ENCODE data around the gene HES6. TPM values are rescaled to one million over a fixed set of nuclear protein-coding genes. Genes with fewer than 3 reads are reported as not detected.

The HES6 gene
- total and polyA plus RNA-seq, 2 experiments from 2014 or later, result 0.86 to 1.3 TPM

GRCh38 chr2:238271061-238271554 is 31.3 kb upstream of the HES6 start:
- Histone ChIP-seq H3K9ac (no peak overlapping the region), H3K9me3 (ENCODE audit: low read depth) (no peaks in the 10 kb centered on the region), H3F3A (ENCODE audit: insufficient read depth) (no peaks in the 10 kb centered on the region), H4K20me1 (ENCODE audit: insufficient read depth) (no peaks in the 10 kb centered on the region), H3K4me1 (ENCODE audit: insufficient read depth) (no peaks in the 10 kb centered on the region), H3K79me2 (ENCODE audit: insufficient read depth) (no peaks in the 10 kb centered on the region), H3K27ac (no peak overlapping the region), H3K9me2 (ENCODE audit: insufficient read depth) (no peaks in the 10 kb centered on the region), H3K36me3 (ENCODE audit: low read depth) (no peaks in the 10 kb centered on the region), H2AFZ (no peak overlapping the region), H3K4me2 (ENCODE audit: unreplicated experiment) (no peak overlapping the region), H3K27me3 (replicated peaks; ENCODE audit: insufficient read depth) (no peaks in the 10 kb centered on the region), H3K4me3 (no peak overlapping the region)
- no peak for TF ChIP-seq EZH2phosphoT487 (IDR thresholded peaks at IDR 0.05; ENCODE audit: insufficient read depth, low read depth)
- no peak for TF ChIP-seq EZH2 (IDR thresholded peaks at IDR 0.05; ENCODE audit: insufficient read depth, poor library complexity, severe bottlenecking)
- 81 to 83% methylated on average over 13 of the region's 13 CpGs for WGBS, 2 experiments (ENCODE audit: low coverage in 1 of 2, low lambda C conversion rate in 2 of 2, missing lambda C conversion rate in 2 of 2)
- in situ Hi-C loops (cut with MboI), result loop anchor here (25.0 kb wide), 1 partner anchor 684 kb away; the partner anchor contains the start of gene RAB17
- no peak for DNase-seq

- TF ChIP-seq EZH2 (IDR thresholded peaks at IDR 0.05; ENCODE audit: insufficient read depth, poor library complexity, severe bottlenecking) (no peak), EZH2phosphoT487 (IDR thresholded peaks at IDR 0.05; ENCODE audit: insufficient read depth, low read depth) (no peak)
- 93 to 94% methylated on average over 9 of the region's 9 CpGs for WGBS, 2 experiments (ENCODE audit: low coverage in 1 of 2, low lambda C conversion rate in 2 of 2, missing lambda C conversion rate in 2 of 2)
- H3K36me3 ChIP-seq (ENCODE audit: low read depth), result no peaks in the 10 kb centered on the region
- H3K4me1 ChIP-seq (ENCODE audit: insufficient read depth), result no peaks in the 10 kb centered on the region
- H3K79me2 ChIP-seq (ENCODE audit: insufficient read depth), result no peaks in the 10 kb centered on the region
- no peak overlapping the region for H3K27ac ChIP-seq
- in situ Hi-C loops (cut with MboI), result loop anchor here (25.0 kb wide), 1 partner anchor 683 kb away; the partner anchor contains the start of gene RAB17
- H3K9ac ChIP-seq, result no peak overlapping the region
- H4K20me1 ChIP-seq (ENCODE audit: insufficient read depth), result no peaks in the 10 kb centered on the region
- no peaks in the 10 kb centered on the region for H3K9me2 ChIP-seq (ENCODE audit: insufficient read depth)
- H3F3A ChIP-seq (ENCODE audit: insufficient read depth), result no peaks in the 10 kb centered on the region
- no peak for DNase-seq
- no peak overlapping the region for H3K4me2 ChIP-seq (ENCODE audit: unreplicated experiment)
- H3K9me3 ChIP-seq (ENCODE audit: low read depth), result no peaks in the 10 kb centered on the region
- no peaks in the 10 kb centered on the region for H3K27me3 ChIP-seq (replicated peaks; ENCODE audit: insufficient read depth)
- no peak overlapping the region for H2AFZ ChIP-seq
- H3K4me3 ChIP-seq, result no peak overlapping the region
Measured at GRCh38 chr2:238270606-238271005, 30.8 kb upstream of the HES6 start.

DNA sequence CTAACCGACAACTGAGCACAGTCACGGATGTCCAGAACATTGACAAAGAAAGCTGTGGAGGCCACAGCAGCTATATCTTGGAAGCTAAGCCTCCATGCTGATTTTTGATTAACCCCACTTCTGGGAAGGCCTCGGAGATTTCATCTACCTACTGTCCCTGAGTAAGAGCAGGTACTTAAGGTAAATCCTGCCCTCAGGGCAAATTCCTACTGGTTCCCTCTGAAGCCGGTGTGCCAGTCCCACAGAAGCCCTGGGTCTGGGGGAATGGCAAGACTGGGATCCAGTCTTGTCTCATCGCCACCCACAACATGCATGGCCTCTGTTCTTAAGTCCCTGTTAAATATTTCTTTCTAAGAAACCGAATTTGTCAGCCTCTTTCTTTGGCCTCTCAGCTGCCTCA is 29.9 kb upstream of the HES6 start:
- Histone ChIP-seq H3K4me3 (no peak overlapping the region), H3K36me3 (ENCODE audit: low read depth) (no peaks in the 10 kb centered on the region), H3K27ac (no peak overlapping the region), H3K9me3 (ENCODE audit: low read depth) (no peaks in the 10 kb centered on the region), H3K4me1 (ENCODE audit: insufficient read depth) (no peaks in the 10 kb centered on the region), H3F3A (ENCODE audit: insufficient read depth) (no peaks in the 10 kb centered on the region), H2AFZ (no peak overlapping the region), H3K27me3 (replicated peaks; ENCODE audit: insufficient read depth) (no peaks in the 10 kb centered on the region), H3K79me2 (ENCODE audit: insufficient read depth) (no peaks in the 10 kb centered on the region), H3K9ac (no peak overlapping the region), H3K9me2 (ENCODE audit: insufficient read depth) (no peaks in the 10 kb centered on the region), H3K4me2 (ENCODE audit: unreplicated experiment) (no peak overlapping the region), H4K20me1 (ENCODE audit: insufficient read depth) (no peaks in the 10 kb centered on the region)
- TF ChIP-seq EZH2 (IDR thresholded peaks at IDR 0.05; ENCODE audit: insufficient read depth, poor library complexity, severe bottlenecking) (no peak), EZH2phosphoT487 (IDR thresholded peaks at IDR 0.05; ENCODE audit: insufficient read depth, low read depth) (no peak)
- WGBS, 2 experiments (ENCODE audit: low coverage in 1 of 2, low lambda C conversion rate in 2 of 2, missing lambda C conversion rate in 2 of 2), result 85 to 89% methylated on average over 6 of the region's 6 CpGs
- DNase-seq, result no peak
- in situ Hi-C loops (cut with MboI), result loop anchor here (10.0 to 25.0 kb wide), 2 partner anchors 405 to 682 kb away; partner anchors contain the start of gene RAB17

DNA sequence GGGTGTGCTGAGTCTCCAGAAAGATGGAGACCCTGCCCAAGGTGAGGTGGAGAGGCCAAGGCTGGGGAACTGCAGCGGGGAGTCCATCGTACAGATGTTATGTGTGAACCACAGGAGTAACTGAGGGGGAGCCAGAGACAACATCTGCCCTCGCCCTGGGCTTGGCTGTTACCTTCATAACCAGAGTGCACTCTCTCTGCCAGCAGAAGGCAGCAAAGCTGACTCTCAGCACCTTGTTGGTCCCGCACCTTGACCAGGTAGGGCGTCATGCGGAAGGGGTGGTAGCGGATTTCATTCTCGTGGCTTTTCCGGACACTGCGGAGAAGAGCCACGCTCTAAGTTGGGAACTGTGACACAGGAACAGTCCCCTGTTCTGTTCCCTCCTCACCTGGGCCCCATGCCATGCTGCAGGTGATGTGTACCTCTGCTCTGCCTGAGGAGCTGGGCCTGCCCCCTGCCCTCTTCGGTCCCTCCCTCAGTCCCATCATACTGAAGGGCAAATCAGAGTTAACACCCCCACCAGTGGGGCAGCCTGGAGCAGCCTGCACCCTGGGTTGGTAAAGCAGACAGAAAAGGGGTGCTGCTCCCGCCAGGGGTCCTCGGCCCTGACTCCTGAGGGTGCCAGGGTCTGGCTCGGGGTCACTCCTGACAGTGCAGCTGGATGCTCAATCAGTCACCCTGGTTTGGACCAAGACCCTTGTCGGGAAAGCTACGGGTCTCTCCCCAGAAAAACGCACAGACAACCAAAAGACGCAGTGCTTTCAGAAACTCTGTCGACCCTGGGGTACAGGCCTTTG is 28.2 kb upstream of the HES6 start:
- H3K9ac ChIP-seq, result no peak overlapping the region
- peaks cover 3% of the 10 kb centered on the region; the same call in 1 of the 2 replicates for H3F3A ChIP-seq (ENCODE audit: insufficient read depth)
- H3K4me3 ChIP-seq, result no peak overlapping the region
- no peaks in the 10 kb centered on the region for H3K36me3 ChIP-seq (ENCODE audit: low read depth)
- H3K27ac ChIP-seq, result no peak overlapping the region
- H3K9me2 ChIP-seq (ENCODE audit: insufficient read depth), result no peaks in the 10 kb centered on the region
- TF ChIP-seq EZH2phosphoT487 (IDR thresholded peaks at IDR 0.05; ENCODE audit: insufficient read depth, low read depth) (no peak), EZH2 (IDR thresholded peaks at IDR 0.05; ENCODE audit: insufficient read depth, poor library complexity, severe bottlenecking) (no peak)
- no peaks in the 10 kb centered on the region for H4K20me1 ChIP-seq (ENCODE audit: insufficient read depth)
- DNase-seq, result no peak
- no peaks in the 10 kb centered on the region for H3K27me3 ChIP-seq (replicated peaks; ENCODE audit: insufficient read depth)
- H3K9me3 ChIP-seq (ENCODE audit: low read depth), result no peaks in the 10 kb centered on the region
- in situ Hi-C loops (cut with MboI), result loop anchor here (10.0 to 25.0 kb wide), 2 partner anchors 403 to 681 kb away; partner anchors contain the start of gene RAB17
- H3K4me2 ChIP-seq (ENCODE audit: unreplicated experiment), result no peak overlapping the region
- H2AFZ ChIP-seq, result no peak overlapping the region
- H3K79me2 ChIP-seq (ENCODE audit: insufficient read depth), result no peaks in the 10 kb centered on the region
- 80 to 83% methylated on average over 20 of the region's 20 CpGs for WGBS, 2 experiments (ENCODE audit: low coverage in 1 of 2, low lambda C conversion rate in 2 of 2, missing lambda C conversion rate in 2 of 2)
- no peaks in the 10 kb centered on the region; the same call in 1 of the 2 replicates for H3K4me1 ChIP-seq (ENCODE audit: insufficient read depth)
